ENCODE measurements around the gene PIH1D1.
"Not testable (repeated sequence)": the region's sequence is repeated elsewhere in the genome, so short reads cannot be mapped to it uniquely, and the experiment has no call there.

Gene PIH1D1

GRCh38 chr19:49445997-49446396 lies 5.6 kb downstream of the PIH1D1 start:
- no peak for DNase-seq (ENCODE audit: low read depth)
- no peak for TF ChIP-seq CTCF (IDR thresholded peaks at IDR 0.05; ENCODE audit: insufficient read depth, low read depth, low read length, missing control alignments)
- H3K4me3 ChIP-seq (ENCODE audit: low read depth, low read length) = no peak overlapping the region

- H3K4me3 ChIP-seq (ENCODE audit: low read depth, low read length); DNase-seq (ENCODE audit: low read depth): not testable (repeated sequence)
These were observed 7.4 kb downstream of the PIH1D1 start for GRCh38 chr19:49444100-49444700.

GRCh38 chr19:49443366-49444099 lies 8.1 kb downstream of the PIH1D1 start:
- H3K4me3 ChIP-seq (ENCODE audit: low read depth, low read length) = peak overlapping the region; percentile 57
- peak; percentile 97 for DNase-seq (ENCODE audit: low read depth)
- peak; percentile 96 for TF ChIP-seq CTCF (IDR thresholded peaks at IDR 0.05; ENCODE audit: insufficient read depth, low read depth, low read length, missing control alignments)

GRCh38 chr19:49442771-49443365 lies 8.7 kb downstream of the PIH1D1 start:
- peak; percentile 75 for DNase-seq (ENCODE audit: low read depth)
- no peak for TF ChIP-seq CTCF (IDR thresholded peaks at IDR 0.05; ENCODE audit: insufficient read depth, low read depth, low read length, missing control alignments)
- peak overlapping the region; percentile 57 for H3K4me3 ChIP-seq (ENCODE audit: low read depth, low read length)

GRCh38 chr19:49442354-49442753 lies 9.3 kb downstream of the PIH1D1 start:
- H3K4me3 ChIP-seq (ENCODE audit: low read depth, low read length) = peak overlapping the region; percentile 57
- DNase-seq (ENCODE audit: low read depth) = no peak
- TF ChIP-seq CTCF (IDR thresholded peaks at IDR 0.05; ENCODE audit: insufficient read depth, low read depth, low read length, missing control alignments) = no peak

GRCh38 chr19:49441960-49442350 lies 9.7 kb downstream of the PIH1D1 start:
- no peak overlapping the region for H3K4me3 ChIP-seq (ENCODE audit: low read depth, low read length)
- TF ChIP-seq CTCF (IDR thresholded peaks at IDR 0.05; ENCODE audit: insufficient read depth, low read depth, low read length, missing control alignments) = no peak
- DNase-seq (ENCODE audit: low read depth) = no peak

- no peak for TF ChIP-seq CTCF (IDR thresholded peaks at IDR 0.05; ENCODE audit: insufficient read depth, low read depth, low read length, missing control alignments)
- no peak within 1 kb of the TSS; the same call in 1 of the 2 replicates for H3K4me3 ChIP-seq (ENCODE audit: low read depth, low read length)
- DNase-seq (ENCODE audit: low read depth) = peak; percentile 34
These were observed 10.2 kb downstream of the PIH1D1 start, which contains the start of gene SLC17A7 for GRCh38 chr19:49441210-49441959. Gene SLC17A7, minus strand, starts transcription at chr19:49441527. Its CDS starts 148 bp downstream, at chr19:49441379.

All from GM12865 (cell line).